GM03348 (cell line): ENCODE results near the gene TSGA10IP.

Source experiments
- DNase-seq: peaks from one replicate; pipeline ENCODE4 v3.0.0; 2012; ENCODE audit warnings: low spot score

The TSGA10IP gene

DNA sequence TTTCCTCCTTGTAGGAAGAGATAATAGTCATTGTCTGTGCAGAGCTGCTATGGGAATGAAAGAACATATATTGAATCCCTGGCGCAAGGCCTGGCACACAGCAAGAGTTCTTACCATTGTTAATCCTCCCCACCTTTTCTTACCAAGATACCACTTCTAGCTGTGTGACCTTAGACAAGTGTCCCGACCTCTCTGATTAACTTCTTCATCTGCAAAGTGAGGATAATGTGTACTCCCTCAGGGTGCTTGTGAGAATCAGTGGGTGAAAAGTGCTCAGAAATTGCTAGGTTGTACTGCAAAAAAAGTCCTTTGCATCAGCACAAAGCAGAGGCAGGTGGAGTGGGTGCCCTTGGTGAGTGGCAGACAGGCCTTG, 62.8 kb downstream of the TSGA10IP start:
- no peak for DNase-seq

DNA sequence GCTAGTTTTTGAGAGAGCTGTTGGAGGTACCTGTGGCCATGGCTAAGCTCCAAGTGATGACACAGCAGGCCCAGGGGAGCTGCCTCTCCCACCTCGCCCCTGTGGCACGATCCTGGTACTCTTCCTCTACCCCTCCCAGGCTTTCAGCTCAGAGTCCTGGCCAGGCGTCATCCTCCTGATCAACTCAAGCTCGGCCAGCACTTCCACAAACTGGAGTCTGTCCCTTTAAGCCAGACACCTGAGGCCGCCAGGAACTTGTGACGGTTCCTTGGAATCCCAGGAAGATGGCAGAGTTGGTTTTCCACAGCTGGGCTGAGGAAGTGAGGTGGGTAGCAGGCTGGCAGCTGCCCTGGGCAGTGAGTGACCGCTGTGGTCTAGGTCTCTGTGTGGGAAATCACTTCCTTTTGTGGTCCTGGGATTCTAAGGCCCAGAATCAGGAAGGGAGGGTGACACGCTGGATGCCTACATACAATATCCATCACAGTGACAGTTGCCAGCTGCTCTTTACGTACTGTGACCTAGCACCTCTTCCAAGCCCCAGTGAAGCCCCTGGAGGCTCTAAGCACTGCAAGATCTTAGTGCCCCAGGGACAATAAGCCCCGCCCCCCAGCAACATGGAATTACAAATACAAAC, 63.3 kb downstream of the TSGA10IP start:
- DNase-seq: no peak
